GM19397 (cell line): Measurements from ENCODE around the gene ZBTB7C.

Source experiments
- ATAC-seq: cut with Tn5 transposase; IDR thresholded peaks from one replicate; pipeline ENCODE4 v1.9.1; 2021; ENCODE audit warnings: mild to moderate bottlenecking, moderate library complexity; ENCODE audit not compliant: unreplicated experiment

ZBTB7C gene

GRCh38 chr18:48074929-48075706 is 334.1 kb downstream of the ZBTB7C start:
- no peak for ATAC-seq

GRCh38 chr18:48073211-48073930 is 335.8 kb downstream of the ZBTB7C start:
- no peak for ATAC-seq

GRCh38 chr18:48072428-48073204 is 336.6 kb downstream of the ZBTB7C start:
- no peak for ATAC-seq

DNA sequence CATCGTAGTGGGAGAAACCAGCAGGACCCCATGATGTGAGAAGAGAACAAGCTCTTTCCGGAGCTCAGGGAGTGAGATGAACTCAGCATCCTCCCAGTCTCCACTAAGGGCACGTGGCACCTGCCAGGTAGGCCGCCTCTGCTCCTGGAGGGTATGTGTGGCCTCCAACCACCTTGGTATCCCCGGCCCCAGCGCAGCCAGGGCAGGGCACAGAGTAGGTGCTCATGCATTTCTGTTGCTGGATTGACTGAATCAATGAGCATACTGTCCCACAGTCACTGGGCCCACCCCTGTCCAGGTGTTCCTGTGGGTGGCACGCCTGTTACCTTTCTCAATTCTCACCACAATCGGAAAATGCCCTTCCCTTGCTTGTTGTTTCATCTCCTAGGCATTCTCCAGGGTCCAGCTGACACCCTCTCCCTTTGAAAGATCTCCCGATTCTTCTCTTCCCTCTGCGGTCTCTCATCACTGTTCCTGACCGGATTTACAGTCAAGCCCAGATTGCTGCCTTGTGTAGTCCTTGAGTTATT is 340.2 kb downstream of the ZBTB7C start:
- no peak for ATAC-seq

GRCh38 chr18:48066225-48066652 is 342.9 kb downstream of the ZBTB7C start:
- no peak for ATAC-seq

GRCh38 chr18:48065601-48065995 is 343.6 kb downstream of the ZBTB7C start:
- no peak for ATAC-seq

GRCh38 chr18:48064978-48065600 is 344.1 kb downstream of the ZBTB7C start:
- no peak for ATAC-seq

DNA sequence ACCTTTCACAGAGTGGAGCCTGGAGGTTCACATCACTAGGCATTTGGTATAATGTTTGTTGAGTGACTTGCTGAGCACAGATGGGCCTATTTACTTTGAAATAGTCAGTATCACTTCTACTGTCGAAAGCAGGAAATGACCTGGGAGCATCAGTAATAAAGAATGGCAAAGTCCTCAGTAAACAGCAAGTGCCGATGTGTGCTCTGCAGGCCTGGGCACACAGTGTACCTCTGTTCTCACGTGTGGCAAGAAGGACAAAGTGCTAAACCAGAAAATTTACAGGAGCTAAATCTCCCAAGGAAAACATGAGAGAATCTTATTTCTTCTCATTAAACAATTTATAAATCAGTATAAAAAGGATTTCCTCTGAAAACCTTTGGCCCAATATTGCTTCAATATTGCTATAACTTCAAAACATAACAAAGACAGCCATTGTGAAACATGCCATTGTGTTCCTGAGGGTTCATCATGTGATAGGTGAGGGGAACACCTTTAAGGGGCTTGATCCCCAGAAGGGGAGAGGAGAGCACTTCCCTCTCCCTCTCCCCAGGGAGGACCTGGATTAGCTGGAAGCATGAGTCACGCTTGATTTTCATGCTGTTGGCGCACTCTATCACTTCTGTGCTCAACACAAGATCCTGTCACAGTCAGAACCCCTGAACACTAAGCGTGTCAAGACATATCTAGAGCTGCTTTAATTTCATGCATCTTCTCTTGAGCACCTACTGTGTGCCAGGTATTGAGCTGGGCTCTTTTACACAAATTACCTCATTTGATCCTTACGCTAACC is 347.2 kb downstream of the ZBTB7C start:
- no peak for ATAC-seq

DNA sequence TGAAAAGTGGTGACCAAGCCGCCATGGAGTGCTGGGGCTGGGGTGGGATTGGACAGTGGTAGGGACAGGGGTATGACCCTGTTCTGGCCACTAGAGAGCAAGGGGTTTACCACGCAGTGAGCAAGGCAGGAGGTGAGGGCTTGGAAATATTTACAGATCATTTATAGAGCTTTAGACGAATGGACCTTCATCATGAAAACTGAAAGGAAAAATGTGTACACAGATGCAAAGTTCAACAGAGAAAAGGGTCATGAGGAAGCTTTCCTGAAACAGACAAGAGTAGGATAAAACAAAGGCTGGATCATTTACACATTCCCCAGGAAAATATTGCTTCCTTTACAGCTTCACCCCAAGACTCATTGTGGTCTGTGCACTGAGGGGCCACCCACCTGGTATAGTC is 348.2 kb downstream of the ZBTB7C start:
- no peak for ATAC-seq

- no peak for ATAC-seq
Observed at GRCh38 chr18:48060346-48060745, 348.8 kb downstream of the ZBTB7C start.

DNA sequence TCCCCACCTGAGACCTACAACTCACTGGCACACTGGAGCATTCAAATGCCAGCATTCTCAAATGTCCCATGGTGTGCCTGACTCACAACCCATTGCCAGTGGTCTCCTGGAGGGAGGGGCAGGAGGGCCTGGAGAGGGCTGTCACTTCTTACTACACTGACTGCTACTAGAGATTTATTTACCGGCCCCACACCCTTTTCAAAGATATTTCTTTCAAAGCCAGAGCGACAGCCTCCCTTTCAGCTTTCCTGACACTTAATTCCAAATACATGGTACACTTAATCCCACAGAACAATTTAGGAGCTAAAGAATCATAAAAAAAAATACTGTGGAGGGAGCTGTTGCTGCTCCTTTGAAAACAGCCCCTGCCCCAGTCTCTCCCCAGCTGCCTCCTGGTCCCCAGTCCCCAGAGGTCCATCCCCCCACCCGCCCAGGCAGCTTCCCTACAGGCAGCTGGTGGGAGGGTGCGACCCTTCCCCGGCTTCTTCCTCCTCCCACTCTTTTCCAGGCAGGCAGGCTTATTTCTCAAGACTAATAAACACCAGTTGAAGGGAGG is 349.6 kb downstream of the ZBTB7C start:
- ATAC-seq, result no peak

DNA sequence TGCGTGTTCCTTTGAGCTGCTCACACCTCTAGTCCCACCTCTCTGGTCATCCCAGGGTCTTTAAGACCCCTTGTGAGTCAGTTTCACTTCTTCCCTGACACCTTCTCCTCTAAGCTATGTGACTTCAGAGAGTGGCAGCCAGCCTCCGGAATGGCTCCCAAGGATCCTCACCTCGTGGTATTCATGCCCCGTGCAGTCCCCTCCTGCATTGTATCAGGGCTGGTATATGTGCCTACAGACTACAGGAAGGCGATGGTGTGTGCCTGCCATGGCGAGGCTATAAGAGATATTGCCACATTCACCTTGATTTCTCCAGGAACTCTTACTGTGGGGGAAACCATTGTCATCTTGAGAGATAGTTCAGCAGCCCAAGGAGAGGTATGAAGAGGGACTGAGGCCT is 350.7 kb downstream of the ZBTB7C start:
- ATAC-seq, result no peak

DNA sequence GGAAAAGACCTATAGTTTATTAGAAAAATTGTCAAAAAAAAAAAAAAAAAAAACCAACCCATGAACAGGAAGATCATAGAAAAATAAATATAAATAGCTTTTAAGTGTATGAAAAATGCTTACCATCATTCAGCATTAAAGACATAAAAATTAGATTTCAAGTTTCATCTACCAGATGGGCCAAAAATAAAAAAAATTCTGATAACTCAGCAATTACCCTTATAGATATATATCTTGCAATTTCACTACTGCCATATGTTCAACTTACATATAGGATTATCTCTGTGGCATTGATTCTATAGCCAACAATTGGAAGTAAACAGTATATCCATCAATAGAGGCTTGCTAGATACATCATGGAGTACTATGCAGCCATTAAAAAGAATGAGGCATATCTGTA is 352.2 kb downstream of the ZBTB7C start:
- ATAC-seq, result no peak

DNA sequence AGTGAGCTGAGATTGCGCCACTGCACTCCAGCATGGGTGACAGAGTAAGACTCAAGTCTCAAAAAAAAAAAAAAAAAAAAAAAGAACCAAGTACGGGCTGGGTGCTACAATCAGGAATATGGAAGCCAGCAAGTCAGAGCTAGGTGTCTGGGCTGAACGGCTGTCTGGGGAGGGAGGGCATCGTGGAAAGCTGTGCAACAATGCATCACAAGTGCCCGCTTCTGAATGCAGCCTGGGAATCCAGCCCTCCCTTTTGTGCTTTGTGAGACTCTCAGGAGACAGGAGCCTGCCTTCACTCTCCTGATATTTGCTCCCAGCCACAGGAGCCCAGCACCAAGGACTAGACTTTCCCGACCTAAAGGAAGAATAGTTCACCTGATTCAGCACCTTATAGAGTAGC is 353.8 kb downstream of the ZBTB7C start:
- no peak for ATAC-seq

DNA sequence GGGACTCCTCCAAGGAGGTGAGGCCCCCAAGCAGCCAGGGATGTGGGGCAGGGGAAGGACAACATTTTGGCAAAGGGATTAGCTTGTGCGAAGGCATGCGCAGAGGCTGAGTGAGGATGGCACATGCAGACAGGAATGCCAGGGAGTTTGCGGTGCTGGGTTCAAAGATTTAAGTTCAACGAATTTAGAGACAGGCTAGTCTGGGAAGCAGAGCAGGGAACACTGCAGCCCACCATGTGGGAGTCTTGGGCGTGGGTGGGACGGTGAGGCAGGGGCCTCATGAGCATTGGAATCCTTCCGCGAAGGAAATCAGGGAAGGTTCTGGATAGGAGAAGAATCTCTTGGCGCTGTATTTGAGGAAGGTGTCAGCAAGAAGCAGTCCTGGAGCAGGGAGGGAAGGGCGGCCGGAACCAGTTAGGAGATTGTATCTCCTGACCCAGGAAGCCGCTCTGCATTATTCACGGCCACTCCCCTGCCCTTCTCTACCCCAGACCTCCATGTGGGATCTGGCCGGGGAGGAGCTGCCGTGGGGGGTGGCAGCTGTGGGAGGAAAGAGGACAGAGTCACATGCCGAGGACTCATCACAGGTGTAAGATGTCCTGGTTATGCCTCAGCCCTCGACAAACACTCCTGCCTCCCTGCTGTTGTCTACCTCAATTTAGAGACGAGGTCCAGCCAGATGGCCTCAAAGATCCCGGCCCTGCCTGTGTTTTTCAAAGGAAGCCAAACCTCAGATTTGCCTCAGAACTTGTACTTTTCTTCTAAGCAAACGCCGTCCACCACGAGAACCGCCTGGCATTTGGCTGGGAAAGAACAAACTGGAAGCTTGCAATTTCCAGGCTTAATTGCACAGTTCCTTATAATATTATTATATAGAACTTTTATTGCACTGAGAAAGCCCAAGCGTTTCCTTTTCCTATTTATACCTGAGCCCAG is 355.0 kb downstream of the ZBTB7C start:
- no peak for ATAC-seq

GRCh38 chr18:48052842-48053241 is 356.3 kb downstream of the ZBTB7C start:
- ATAC-seq, result no peak

DNA sequence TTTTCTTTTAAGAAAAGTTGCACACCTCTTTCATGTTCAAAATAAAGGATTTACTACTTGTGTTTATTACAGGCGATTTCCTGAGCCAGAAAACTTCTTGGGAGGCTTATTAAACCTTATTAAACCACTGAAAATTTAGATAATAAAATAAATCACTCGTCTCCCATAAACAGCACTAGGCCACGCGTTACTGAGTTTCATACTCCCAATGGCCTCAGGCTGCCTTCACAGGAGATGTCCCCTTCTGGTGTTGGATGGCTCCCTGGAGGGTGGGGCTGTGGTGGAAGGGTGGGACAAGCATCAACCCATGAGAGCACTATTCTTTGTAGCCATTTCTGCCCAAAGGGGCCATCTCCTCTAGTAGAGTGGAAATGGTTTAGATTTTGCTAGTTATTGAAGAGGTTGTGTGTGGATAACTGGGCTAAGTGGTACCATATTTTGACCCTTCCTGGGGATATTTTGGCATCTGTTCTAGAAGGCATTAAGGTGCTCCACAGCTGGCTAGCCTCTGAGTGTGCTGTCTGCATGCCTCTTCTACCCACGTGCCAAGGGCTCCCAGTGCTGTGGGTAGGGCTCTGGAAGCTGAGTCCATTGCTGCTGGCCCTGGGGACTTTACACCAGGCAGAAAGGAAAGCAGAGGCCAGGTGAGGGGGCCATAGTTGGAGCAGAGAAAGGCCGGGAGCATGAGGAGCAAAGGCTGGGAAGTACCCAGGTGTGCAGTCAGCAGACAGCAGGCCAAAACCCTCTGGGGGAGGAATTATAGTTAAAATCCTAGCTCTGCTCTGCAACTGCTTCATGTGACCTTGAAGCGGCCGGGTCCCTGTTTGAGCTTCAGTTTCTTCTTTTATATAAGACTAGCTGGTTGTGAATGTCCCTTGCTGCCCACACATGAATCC is 357.0 kb downstream of the ZBTB7C start:
- no peak for ATAC-seq

- ATAC-seq, result no peak
Observed at GRCh38 chr18:48050176-48050575, 359.0 kb downstream of the ZBTB7C start.
